T-helper 2 cell (primary cell): ENCODE results near the gene SAFB.
A peak's percentile ranks its signal among the peaks of the same experiment; 100 is the strongest.

Source experiments
- DNase-seq, 5 experiments: peaks; one replicate each; pipeline versions ENCODE4 v3.0.0 to v3.0.0-alpha.2; 2012 to 2022
- total RNA-seq, 2 donors: gene quantifications; one replicate each; lab custom pipeline; 2026; lab: John Stamatoyannopoulos, UW

The SAFB gene
- 131 to 156 reads per million in 2 donors for total RNA-seq

DNA sequence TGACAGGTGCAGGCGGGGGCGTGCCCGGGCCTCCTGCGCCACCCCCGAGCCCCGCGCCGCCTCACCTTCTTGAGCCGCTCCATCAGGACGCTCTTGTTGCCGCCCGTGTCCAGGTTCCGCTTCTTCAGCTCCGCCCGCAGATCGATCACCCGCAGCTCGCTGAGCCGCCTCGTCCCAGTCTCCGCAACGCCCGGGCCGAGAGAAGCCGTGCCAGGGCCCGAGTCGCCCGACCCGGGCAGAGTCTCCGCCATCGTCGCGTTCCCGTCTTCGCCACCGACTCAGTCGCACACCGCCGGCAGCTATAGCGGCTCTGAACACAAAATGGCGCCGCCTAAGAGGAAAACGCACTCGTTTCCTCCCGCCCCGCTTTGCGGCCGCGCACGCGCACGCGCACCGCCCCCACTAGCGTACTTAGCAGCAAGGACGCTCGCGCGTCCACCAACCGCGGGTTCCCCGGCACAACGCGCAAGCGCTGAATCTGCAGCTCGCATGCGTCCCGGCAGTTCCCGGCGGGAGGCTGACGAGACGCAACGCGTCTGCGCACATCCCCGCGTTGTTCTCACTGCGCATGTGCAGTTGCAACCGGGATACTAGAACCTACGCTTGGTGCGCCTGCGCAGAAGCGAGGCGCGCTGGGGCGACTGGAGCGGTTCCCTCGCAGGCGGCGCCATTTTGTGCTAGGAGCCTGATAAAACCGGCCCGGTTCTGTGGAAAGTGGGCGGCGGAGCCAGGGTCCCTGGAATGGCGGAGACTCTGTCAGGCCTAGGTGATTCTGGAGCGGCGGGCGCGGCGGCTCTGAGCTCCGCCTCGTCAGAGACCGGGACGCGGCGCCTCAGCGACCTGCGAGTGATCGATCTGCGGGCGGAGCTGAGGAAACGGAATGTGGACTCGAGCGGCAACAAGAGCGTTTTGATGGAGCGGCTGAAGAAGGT lies at the start of gene SAFB, which contains the start of gene SAFB2:
Gene SAFB, plus strand, starts transcription at position 619 of the 932 bp plus-strand sequence. Its CDS starts 123 bp downstream, at position 742.
Gene SAFB2, minus strand, starts transcription at position 312 of the 932 bp plus-strand sequence. Its CDS starts 61 bp downstream, at position 251.
- peak; percentile 99 to 100 (median 100) for DNase-seq

DNA sequence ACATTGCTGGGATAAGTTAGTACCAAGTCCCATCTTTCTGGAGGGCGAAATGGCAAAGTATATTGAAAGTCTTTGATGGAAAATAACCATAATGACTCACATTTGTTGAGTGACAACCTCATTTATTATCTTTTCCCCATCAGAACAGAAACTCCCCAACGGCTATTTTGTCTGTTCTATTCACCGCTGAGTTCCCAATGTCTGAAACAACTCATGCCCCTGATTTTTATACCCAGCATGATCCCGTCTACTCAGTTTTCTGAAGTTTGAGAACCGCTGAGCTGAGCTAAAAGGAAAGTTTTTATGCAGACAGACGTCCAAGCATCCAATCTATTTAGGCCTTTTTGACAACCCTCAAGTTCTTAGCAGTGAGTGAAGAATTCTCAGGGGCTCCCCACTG lies 47.3 kb upstream of the SAFB start:
- peak in 1 of 5 experiments; percentile 22 for DNase-seq

DNA sequence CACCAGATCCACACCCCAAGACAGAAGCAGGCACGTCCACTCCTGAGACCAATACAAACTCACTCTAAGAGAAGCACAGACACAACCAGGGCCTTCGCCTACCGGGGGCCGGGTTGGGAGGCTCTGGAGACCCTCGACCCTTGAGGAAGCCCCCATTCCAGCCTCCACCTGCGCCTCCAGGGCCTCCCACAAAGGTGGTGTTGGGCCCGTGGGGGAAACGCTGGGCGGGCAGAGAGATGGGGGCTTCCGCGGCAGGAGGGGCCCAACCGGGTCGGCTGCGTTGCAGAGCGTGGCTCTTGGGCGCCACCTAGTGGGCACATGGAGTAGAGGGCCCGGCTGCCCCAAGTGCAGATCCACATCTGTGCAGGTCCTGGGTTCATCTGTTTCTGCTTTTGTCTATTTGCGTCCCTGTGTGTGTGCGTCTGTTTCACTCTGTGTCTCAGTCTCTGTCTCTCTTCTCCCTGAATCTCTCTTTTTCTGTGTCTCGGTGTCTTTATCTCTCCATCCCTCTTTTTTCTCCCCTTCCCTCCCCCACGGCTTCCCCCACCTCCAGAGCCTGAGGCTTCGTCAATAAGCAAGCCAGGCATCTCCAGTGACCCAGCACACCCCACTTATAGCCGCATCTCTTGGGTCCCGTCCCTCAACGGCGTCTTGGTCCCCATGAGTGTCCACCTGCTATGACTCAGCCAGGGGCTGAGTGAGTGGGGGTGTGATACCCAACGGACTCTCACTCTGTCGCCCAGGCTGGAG lies 44.6 kb upstream of the SAFB start:
- peak; percentile 28 to 66 (median 55) for DNase-seq

DNA sequence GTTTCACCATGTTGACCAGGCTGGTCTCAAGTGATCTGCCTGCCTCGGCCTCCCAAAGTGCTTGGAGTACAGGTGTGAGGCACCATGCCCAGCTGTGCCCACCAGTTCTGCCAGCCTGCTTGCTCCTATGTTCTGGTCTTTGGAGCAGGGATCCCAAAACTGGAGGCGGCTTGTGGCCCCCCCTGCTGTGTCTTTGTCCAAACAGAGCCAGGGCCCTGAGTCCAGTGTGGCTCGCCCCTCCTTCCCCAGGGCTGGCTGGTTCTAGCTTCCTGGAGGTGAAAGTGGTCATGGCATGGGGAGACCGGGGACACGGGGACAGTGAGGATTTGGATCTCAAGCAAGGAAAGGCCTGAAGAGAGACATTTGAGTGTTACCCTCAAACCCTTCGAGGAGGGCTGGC lies 43.6 kb upstream of the SAFB start:
- no peak for DNase-seq

DNA sequence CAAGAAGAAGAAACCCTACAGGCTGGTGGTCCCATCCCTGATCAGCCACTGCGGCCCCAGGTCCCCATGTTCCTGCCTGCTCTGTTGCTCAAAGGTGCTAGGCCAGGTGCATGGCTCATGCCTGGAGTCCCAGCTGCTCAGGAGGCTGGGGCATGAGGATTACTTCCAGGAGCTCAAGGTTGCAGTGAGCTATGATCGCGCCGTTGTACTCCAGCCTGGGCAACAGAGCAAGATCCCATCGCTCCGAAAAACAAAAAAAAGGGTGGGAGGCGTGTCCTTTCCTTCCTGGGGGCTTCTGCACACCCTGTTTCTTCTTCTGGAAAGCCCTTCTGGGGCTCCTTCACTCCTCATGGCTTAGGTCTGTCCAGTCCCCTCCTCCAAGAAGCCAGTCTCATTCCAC lies 43.2 kb upstream of the SAFB start:
- no peak for DNase-seq

DNA sequence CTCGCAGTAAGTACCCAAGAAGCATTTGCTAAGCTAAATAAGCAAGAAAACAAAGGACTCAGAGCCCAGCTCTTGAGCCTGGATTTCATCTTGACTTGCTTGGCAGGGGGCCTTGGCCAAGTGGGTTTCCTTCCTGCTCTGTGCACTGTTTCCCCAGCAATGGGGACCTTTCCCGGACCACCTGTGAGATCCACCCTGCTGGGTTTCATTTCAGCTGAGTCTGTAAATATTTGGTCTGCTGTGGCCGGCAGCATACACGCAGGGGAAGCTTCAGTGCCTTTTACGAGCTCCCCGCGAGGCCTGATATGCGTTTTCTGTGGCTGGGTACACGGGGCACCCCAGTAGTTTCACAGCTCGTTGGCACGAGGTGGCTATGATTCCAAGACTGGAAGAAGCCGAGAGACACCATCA lies 42.7 kb upstream of the SAFB start:
- no peak for DNase-seq

DNA sequence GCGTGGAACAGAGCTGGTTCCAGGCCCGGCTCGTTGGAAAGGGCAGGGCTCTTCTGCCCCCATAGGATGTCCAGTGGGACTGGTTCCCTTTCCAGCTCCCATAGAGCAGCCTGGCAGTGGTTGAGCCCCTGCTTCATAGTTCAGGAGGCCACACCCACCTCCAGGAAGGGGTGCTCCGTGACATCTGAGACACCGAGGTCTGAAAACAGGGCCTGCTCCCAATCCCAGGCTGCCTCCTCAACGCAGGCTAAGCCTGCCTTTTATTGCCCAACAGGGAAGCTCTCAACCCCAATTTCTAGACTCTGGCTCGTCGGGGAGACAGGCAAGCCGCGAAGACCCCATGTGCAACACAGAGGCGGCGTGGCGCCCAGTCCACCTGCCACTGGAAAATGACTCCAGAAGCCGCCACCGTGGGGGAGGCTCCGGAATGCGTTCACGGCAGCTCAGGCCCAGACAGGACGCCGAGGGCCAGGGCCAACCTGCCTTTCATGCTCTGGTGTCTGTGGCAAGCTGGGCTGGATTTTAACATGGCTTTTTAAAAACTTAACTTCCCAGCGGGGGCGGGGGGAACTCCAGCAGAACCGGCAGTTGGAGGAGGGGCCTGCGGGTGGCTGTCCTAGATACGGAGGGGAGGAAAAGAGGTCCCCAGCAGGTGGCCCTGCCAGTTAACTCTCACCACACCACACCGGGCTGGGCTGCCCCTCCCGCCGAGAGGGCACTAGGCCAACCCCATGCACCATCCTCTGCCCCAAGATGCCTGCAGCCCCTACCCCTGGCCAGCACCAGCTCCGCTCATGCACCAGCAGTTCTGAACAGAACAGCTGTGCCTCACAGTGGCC lies 37.2 kb upstream of the SAFB start:
- peak in 2 of 5 experiments; percentile 15 to 53 for DNase-seq

DNA sequence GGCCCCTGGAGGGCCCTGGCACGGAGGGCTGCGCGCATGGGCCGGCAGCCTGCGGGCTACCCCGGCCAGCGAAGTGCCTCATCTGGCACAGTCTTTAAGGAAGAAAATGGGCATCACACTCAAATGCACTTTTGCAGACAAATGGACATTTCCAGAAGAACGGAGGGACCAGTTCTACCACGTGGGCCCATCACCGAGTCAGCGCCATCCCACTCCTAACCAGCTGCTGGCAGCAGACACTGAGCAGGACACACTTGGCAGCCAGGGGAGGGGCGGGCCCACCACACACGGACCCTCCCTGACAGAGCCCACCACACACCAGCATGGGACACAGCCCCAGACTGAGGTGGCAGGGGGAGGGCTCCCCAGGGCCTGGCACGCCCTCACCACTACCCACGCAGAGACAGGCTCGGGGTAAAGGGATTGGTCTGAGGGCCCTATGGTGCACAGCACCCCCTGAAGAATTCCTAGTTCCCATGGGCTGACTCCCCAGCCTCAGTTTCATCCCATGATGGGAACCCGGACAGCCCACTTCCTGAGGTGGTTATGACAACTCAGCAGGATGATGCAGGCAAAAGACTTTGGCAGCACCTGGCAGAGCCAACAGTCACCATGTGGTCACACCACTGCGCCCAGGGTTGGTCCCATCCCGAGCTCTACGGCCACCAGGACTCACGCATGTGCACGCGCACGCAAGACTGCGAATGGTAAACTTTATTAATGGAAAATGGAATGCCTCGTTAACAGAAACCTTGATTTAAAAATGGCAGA lies 36.4 kb upstream of the SAFB start:
- DNase-seq, result no peak

DNA sequence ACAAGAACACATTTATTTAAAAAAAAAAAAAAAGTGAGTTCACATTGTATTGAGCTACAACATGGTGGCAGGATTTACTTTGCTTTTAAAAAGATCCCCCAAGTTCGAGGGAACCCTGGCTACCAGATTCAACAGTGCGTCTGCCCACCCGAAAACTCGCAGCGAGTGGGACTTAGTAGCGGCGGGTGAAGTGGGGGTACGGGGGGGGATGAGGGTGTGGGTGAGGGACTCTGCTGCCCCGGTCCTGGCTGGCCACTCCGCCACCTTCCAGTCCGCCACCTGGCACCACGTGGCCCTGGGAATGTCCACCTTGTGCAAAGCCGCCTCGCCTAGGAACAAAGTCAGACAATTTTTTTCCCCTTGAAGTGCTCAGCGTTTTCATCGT lies 35.8 kb upstream of the SAFB start:
- DNase-seq, result no peak

DNA sequence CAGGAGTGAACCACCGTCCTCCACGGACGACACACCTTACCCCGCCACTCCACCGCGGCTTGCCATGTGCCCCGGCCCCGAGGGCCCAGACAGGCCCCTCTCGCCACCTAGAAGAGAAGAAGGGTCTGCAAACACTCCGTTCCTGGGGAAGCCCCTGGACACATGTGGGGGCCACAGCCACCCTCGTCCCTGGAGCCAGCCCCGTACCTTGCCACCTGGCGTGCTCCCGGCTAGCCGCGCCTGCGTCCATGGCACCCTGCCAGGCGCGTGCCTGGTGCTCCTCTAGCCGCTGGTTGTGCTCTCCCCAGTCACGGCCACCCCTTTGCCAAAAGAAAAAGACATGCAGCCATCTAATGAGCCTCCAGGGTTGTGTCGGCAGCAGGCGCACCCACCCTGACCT lies 35.2 kb upstream of the SAFB start:
- no peak for DNase-seq

DNA sequence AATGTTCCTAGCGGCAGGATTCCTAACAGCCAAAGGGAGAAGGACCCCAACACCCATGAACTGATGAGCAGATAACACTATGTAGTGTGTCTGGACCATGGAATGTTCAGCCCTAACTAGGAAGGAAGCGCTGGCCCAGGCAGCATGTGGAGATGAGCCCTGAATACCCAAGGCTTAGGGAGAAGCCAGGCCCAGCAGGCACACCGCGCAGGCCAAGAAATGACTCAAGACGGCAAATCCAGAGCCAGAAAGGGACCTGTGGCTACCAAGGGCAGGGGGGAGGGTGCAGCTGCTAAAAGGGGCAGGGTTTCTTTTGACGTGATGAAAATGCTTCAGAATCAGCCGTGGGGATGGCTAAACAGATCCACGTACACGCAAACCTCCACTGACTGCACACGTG lies 34.4 kb upstream of the SAFB start:
- no peak for DNase-seq

DNA sequence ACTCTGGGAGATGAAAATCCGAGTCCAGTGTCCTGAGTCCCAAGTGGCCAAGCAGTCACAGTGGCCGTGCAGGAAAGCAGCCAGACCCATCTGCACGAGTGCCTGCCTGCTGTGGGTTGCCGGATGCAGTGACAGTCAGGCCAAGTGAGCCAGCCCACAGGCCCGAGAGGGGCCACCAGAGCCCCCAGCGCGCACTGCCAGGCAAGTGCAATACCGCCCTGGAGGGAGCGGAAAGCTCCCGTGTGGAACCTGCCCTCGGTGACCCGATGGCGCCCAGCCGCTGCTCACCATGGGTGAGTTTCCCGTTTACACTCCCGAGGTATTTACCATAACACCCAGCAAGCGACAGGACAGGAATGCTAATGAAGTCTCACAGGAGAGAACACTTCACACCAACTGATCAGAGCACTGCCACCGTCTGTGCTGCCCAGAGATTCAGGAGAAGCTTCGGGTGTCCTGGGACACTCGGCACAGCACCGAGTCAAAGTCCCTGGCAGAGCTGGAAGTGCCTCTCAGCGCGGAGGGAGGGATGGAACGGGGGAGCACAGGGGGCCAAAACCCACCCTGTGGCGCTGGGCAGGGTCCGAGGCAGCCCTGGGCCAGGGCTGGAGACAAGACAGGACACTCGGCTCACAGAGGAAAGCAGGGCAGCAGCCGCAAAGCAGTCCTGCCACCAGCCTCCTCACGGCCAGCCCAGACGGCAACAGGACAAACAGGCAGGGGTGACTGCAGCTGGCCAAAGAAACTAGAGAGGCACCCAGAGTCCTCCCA lies 33.8 kb upstream of the SAFB start:
- no peak for DNase-seq

DNA sequence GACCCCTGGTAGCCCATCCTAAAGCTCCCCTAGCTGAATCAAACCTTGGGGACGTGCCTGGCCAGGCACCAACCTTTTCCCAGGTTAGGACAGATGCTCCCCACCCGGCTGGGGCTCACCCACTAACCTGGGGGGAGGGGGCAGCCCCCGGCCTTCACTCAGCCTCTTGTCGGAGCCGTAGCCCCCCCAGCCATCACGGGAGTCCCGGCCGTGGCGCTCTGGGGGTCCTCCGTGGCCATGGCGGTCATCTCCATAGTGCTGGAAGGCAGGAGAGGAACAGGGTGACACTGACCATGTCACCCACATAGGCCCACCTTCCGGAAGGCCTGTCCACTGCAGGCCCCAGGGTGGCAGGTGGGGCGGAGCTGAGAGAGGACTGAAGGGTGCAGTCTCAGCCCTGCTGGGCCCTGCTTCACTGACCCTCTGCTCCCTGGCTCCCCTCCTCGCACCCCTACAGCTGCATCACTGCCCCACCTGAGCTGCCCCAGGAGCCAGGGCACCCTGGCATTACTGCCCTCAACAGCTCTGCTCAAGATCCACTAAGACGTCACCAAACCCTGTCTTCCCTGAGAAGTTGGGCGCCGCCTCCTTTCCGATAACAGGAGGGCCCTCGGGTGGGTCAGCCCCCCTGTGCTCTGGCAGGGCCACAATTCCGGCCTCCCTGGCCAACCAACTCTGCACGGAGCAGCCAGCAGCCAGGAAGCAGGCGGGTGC lies 32.6 kb upstream of the SAFB start:
- DNase-seq, result no peak

DNA sequence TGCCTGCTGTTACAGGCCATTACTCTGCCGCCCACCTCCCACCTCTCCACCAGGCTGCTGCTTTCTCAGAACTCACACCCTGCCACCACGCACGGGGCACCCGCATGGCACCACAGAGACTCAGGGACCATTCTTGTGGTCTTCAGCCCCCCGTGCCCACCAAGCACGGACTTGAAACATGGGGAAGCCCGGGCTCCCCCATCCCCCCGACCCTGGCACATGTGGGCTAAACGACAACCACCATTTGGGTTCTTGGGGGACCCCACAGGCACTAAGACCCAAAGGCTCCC lies 32.1 kb upstream of the SAFB start:
- no peak for DNase-seq

DNA sequence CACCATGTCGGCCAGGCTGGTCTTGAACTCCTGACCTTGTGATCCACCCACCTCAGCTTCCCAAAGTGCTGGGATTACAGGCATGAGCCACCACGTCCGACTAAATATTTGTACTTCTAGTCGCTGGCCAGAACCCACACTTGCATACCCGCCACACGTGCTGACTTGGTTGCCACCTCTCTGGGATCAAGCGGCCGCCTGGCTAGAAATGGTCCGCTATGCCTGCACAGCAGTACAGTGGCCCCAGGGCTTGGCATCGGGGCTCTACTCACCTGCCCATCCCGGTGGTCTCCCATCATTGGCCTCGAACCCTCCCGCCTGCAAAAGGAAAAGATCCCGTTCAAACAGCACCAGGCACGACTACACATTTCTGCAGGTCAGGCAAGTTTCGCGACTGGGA lies 31.4 kb upstream of the SAFB start:
- DNase-seq, result no peak

DNA sequence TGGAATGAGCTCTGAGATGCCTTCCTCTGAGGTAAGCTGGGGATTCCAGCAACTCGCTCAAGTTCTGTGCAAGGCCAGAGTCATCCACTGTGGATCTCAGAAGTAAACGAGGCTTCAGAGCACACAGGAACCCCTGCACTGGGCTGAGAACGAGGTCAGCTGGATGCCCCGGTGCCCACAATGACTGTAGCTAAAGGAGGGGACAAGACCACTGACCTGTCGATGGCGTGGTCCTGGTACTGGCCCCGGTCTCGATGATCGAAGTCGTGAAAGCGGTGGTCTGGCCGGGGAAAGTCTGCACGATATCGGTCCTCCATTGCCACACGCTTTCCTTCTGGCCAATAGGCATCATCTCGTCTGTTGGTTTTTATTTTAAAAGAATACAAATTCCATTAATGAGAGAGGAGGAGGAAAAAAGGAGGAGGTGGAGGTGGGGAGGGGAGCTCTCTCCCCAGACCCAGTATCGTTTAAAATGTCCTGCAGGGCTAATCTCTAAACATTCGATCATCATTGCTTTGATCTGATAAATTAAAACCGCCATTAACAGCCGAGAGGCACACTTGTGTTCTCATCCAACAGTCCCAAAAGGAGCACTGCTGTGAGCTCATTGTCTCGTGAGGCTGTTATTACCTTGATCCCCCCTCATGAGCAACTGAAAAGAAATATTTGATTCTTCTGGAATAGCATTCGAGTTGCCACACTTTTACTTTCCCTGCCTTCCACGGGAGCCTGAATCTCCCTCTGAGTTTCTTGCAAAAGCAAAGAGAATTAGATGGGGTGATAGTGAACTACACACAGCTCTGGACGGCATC lies 30.1 kb upstream of the SAFB start:
- DNase-seq, result no peak

DNA sequence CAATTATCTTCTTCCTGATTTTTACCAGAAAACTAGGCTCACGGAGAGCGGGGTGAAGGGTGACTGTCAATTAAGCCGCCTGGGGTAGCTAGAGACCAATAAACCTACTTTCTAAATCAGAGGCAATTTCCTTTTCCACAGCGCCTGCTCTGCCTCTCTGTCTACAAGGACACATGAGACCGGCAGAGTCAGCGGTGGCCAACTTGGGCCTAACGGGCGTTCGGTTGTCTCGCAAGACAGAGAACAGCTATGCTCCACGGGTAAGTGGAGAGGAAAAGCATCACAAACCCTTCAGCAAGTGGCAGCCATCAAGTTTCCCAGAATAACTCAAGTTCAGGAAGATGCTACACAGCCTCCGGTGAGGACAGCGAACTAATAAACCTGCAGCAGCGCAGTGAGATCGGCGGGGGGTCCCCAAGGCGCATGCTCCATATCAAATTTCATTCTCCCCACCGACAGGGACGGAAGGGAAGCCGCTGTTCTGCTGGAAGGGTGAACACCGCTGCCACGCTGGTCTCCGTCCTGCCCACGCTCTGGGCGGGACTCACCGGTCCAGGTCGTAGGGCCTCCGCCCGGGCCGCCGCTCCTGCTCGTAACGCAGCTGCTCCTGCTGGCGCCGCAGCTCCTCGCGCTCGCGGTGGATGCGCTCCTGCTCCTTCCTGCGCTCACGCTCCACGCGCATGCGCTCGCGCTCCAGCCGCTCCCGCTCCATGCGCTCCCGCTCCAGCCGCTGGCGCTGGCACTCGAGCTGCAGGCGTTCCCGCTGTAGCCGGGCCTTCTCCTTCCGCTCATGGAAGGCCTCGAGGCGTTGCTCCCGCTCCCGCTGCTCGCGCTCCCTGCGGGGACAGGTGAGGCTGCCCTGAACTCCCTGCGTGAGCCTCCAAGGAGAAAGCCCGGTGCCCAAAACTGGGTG lies 29.3 kb upstream of the SAFB start:
- DNase-seq, result no peak

DNA sequence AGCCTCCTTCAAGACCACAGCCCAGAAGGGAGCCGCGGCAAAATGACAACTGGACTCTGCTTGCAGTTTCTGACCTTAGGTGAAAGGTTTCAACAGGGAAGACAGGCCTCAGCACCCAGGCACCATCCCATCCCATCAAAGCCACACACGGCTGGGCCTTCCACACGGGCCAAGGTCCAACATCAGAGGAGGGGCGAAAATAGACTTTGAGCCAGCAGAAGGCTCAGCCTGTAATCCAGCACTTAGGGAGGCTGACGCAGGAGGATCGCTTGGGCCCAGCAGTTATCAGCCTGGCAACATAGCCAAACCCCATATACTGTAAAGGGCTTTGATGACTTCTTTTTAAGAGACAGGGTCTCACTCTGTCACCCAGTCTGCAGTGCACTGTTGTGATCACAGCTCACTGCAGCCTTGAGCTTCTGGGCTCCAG lies 28.3 kb upstream of the SAFB start:
- DNase-seq, result no peak

DNA sequence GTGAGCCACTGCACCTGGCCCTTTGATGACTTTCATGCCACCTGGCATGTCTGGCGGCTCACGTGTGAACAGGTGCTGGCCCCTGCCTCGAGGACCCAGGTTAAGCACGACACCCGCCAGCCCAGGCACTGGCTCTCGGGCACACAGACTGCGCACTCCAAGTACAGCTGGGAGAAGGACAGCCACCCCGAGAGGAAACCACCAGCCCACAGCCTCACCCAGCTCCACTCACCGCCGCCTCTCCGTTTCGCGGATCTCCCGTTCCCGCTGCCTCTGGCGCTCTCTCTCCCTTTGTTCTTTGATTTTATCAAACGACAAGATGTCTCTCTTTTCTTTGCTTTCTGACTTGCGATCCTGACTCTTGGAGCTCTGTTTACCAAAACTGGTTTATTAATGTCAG lies 27.8 kb upstream of the SAFB start:
- no peak for DNase-seq
